SU-DHL-6 (cell line): Measurements from ENCODE around the gene ELAVL2.

ENCODE experiments used
- EZH2phosphoT487 ChIP-seq: fragments of 200-600 bp; sonication (generic), shearing (Covaris generic); conservative IDR thresholded peaks from 2 replicates; pipeline ENCODE4 v1.6.1; 2018; ENCODE audit warnings: mild to moderate bottlenecking, antibody characterized with exemption, low read length, moderate library complexity, mixed read lengths
- TF ChIP-seq, protein P1 (sequence below): fragments of 200-600 bp; sonication (generic); IDR thresholded peaks from one replicate; pipeline ENCODE4 v1.5.1; 2017; ENCODE audit warnings: antibody characterized with exemption, mild to moderate bottlenecking, low read length, moderate library complexity; ENCODE audit not compliant: insufficient read depth, poor library complexity, severe bottlenecking

DNA sequence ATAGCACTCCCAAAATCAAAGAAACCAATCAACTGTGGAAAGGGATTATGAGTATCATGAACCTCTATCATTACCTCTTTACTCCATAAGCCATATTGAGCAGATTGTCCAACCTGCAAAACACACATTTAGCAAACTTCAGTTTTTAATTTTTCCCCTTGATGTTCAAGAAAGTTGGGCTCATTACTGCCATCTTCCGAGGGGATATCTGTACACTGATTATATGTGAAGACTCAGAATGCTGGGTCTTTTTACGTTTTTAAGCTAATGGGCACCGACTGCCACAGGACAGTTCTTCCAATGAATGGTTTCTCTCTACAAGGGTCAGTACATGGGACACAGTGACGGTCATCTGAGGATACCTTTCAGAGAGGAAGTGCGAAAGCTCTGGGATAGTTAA, 132.7 kb downstream of the ELAVL2 start:
- TF ChIP-seq, protein P1, sequence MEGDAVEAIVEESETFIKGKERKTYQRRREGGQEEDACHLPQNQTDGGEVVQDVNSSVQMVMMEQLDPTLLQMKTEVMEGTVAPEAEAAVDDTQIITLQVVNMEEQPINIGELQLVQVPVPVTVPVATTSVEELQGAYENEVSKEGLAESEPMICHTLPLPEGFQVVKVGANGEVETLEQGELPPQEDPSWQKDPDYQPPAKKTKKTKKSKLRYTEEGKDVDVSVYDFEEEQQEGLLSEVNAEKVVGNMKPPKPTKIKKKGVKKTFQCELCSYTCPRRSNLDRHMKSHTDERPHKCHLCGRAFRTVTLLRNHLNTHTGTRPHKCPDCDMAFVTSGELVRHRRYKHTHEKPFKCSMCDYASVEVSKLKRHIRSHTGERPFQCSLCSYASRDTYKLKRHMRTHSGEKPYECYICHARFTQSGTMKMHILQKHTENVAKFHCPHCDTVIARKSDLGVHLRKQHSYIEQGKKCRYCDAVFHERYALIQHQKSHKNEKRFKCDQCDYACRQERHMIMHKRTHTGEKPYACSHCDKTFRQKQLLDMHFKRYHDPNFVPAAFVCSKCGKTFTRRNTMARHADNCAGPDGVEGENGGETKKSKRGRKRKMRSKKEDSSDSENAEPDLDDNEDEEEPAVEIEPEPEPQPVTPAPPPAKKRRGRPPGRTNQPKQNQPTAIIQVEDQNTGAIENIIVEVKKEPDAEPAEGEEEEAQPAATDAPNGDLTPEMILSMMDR: no peak
- TF ChIP-seq EZH2phosphoT487: no peak
